Right hindlimb (tissue), 1 donor: ENCODE data around the gene DDX25.

Source experiments
- DNase-seq: peaks from one replicate; pipeline ENCODE4 v3.0.0-alpha.2; 2018

DDX25 gene

GRCh38 chr11:125939081-125939521 is 34.8 kb downstream of the DDX25 start:
- peak; percentile 84 for DNase-seq

GRCh38 chr11:125940145-125940544 is 35.8 kb downstream of the DDX25 start:
- DNase-seq: no peak

GRCh38 chr11:125941267-125941618 is 36.9 kb downstream of the DDX25 start:
- DNase-seq: peak; percentile 52

GRCh38 chr11:125941619-125942611 is 37.6 kb downstream of the DDX25 start:
- DNase-seq: peak; percentile 83

- no peak for DNase-seq
Measured at GRCh38 chr11:125942771-125943428, 38.6 kb downstream of the DDX25 start.

DNA sequence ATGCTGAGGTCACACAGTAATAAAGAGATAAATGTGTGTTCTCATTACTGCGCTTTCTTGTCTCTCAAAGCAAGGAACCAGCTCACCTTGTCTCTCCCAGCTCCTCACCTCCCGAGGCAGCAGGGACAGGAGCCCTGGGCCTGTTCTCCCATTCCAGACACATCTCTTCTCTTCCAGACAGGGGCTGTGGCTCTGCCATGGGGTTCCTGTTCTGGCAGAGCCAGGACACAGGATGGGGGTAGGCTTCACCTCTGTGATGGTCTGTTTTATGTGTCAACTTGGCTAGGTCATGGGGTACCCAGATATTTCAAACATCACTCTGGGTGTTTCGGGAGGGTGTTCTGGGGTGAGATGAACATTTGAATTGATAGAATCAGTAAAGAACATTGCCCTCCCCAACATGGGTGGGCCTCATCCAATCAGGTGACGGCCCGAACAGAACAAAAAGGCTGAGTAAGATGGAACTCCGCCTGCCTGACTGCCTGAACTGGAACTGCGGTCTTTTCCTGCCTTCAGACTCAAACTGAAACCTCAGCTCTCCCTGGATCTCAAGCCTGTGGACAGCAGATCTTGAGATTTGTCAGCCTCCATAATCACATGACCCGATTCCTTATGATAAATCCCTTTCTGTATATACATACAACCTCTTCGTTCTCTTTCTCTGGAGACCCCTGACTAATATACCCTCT is 39.5 kb downstream of the DDX25 start:
- DNase-seq: no peak

GRCh38 chr11:125944350-125945010 is 40.2 kb downstream of the DDX25 start:
- no peak for DNase-seq

DNA sequence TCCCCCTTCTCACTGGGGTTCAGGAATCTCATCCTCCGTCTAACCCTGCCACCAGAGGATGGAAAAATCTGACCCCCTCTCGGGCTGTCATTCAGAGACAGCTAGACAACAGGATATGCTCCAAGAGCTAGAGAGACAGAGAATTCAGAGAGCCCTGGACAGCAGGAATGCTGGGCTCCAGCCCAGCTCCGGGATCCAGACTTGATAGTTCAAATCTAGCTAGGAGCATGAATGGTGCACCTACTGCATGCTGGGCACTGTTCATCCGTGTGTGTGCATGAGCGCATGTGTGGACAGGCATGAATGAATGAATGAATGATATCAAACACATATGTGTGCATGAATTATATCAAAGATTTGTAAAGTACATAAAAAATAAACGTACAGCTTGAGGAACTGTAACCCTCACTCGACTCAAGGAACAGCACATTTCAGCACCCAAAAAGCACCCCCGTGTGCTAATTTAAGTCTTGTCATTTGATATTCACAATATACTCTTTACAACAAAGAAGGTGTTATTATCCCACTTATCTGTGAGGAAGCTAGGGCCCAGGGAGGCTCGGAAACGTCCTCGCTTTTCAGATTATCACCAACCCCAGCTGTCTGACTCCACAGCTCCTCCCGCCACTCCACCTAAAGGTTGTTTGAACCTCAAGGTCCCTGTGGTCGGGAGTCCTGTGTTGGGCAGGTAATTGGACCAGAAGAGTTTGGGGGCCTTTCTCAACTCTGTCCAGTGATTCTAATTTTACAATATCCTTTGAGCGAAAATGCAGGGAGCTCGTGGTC is 40.9 kb downstream of the DDX25 start:
- DNase-seq: no peak

- peak; percentile 15 for DNase-seq
Measured at GRCh38 chr11:125945797-125946520, 41.7 kb downstream of the DDX25 start, which contains the start of gene VSIG10L2. Gene VSIG10L2, plus strand, starts transcription at chr11:125946044. Its CDS starts 12 bp downstream, at chr11:125946056.

GRCh38 chr11:125946712-125947418 is 42.6 kb downstream of the DDX25 start:
- DNase-seq: peak; percentile 13

DNA sequence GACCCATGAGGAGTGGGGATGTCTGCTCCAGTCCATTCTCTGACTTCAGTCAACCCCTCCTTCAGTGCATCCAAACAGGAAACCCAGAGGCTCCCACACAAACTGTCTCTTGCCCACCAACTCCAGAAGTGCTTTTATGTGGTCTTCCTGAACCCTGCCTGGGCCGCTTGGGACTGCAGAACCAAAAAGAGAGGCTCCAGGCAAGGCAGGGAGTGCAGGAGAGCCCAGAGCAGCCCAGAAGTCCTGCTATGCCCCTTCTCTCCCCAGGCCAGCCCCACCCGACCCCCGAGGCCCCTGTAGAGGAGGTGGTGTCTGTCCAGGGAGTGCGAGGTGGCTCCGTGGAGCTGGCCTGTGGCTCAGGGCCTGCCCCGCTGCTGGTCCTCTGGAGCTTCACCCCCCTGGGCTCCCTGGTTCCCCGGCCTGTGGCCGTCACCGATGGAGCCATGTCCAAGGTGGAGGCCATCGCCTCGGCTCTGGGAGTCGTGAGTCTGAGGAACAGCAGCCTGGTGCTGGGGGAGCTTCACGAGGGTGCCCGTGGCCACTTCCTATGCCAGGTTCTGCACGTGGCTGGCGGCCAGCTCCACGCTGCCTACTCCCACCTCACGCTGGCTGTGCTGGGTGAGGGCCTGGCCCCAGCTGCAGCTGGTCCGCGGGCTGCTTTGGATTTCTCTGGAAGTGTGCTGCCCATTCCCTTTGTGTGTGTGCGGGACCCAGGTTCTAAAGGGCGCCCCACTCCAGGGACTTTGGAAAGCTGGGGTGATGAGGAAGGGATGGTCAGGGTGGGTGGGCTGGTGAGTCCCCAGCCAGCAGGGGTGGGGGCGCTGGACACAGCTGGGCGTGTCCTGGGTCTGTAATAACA is 43.3 kb downstream of the DDX25 start:
- peak; percentile 16 for DNase-seq

DNA sequence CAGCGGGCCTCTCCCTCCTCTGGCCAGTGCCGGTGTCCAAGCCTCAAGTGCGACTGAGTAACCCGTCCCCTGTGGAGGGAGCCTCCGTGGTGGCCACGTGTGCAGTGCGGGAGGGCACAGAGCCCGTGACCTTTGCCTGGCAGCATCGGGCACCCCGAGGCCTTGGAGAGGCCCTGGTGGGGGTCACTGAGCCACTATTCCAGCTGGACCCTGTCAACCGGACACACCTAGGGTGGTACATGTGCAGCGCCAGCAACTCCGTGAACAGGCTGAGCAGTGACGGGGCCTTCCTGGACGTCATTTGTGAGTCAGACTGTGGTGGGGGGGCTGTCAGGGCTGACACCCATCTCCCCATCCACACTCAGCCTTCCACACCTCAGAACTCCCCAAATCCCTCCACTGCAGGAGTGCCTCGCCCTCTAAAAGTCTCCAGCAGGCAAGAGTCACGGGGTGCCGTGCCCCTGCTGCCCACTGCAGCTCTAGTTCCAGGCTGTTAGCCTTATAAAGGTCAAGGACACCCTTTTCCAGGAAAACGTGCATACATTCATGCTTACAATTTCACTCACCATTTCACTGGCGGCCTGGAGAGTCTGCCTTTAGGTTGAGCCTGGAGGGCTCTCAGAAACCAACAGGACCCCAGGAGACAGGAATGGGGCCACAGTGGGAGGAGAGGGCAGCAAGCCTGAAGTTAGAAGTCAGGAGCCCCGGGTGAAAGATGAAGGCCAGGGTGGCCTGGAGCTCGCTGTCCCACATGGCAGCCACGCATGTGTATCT is 44.2 kb downstream of the DDX25 start:
- DNase-seq: no peak

DNA sequence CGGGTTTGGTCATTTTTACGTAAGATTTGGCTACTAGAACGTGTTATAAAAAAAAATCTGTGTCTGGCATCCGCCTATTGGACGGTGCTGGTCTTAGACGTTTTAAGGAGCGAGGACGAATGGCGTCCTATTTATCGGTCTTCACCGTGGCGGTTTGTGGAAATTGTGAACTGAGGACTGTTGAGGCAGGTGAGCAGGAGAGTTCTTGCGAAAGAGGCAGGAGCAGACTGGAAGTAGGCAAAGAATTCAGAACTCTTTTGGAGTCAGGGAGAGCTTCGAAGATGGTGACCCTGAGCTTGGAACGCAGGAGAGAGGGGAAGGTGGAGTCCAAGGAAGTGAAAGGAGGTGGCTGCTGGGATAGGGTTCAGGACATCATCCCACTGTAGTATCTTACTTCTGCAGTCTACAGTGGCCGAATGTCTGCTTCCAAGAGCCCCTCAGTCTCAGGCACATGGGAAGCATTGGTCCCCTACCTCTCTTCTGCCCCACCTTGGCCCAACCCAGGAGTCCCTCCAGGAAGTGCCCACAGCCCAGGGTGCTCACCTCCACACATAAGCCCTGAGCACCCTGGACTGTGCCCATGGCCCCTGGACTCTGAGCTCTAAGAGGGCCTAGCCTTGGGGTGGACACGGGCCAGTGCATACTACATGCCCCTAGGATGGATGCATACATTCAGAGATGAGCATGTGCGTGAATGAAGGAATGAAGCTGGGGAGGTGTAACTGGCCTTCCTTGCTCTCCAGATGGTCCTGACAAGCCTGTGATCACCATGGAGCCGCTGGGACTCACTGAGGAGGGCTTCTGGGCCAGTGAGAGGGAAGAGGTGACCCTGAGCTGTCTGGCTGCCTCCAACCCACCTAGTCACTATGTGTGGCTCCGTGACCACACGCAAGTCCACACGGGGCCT is 45.2 kb downstream of the DDX25 start:
- peak; percentile 9 for DNase-seq

GRCh38 chr11:125950178-125950490 is 45.8 kb downstream of the DDX25 start:
- peak; percentile 18 for DNase-seq

- DNase-seq: peak; percentile 87
Measured at GRCh38 chr11:125950696-125951651, 46.7 kb downstream of the DDX25 start.

DNA sequence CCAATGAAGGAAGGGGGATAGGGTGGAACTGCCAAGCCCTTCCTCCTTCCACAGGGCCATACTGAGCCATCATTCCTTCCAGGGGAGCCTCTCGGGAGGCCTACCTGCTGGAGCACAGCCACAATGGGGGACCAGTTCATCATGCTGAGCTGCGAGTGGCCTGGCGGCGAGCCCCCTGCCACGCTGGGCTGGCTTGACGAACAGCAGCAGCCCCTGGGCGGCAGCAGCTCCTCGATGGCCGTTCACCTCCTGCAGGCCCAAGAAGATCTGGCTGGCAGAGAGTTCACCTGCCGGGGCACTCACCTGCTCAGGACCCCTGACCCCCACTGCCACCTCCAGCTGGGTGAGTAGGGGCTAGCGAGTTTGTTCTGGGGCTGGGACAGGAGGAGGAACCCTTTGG is 47.4 kb downstream of the DDX25 start:
- DNase-seq: peak; percentile 49
